AG04449 (cell line): ENCODE results near the gene BHLHE23.

Source experiments
- CTCF ChIA-PET: fragments of 350-600 bp; formaldehyde crosslinking; extraction: SDS; loops from one replicate; lab custom pipeline; 2021; ENCODE audit warnings: antibody characterized with exemption; lab: Yijun Ruan, JAX
- POLR2A ChIA-PET: fragments of 400-600, 350-600 bp; formaldehyde crosslinking; extraction: SDS; loops from one replicate; lab custom pipeline; 2020; ENCODE audit warnings: antibody characterized with exemption, inconsistent platforms; lab: Yijun Ruan, JAX
- DNase-seq: peaks from one replicate; pipeline ENCODE4 v3.0.0-alpha.2; 2010; ENCODE audit warnings: low read depth, low spot score
- H3K4me3 ChIP-seq: 2 replicates; pipeline ENCODE4 v1.5.1; 2011; ENCODE audit warnings: low read depth, mild to moderate bottlenecking, control low read depth, low read length
- TF ChIP-seq, protein P1 (sequence below): IDR thresholded peaks from one replicate; pipeline ENCODE4 v1.5.1; 2011; ENCODE audit warnings: mild to moderate bottlenecking, moderate library complexity, low read length, control low read depth, inconsistent platforms; ENCODE audit not compliant: insufficient read depth; ENCODE audit errors: missing control alignments

Gene BHLHE23

DNA sequence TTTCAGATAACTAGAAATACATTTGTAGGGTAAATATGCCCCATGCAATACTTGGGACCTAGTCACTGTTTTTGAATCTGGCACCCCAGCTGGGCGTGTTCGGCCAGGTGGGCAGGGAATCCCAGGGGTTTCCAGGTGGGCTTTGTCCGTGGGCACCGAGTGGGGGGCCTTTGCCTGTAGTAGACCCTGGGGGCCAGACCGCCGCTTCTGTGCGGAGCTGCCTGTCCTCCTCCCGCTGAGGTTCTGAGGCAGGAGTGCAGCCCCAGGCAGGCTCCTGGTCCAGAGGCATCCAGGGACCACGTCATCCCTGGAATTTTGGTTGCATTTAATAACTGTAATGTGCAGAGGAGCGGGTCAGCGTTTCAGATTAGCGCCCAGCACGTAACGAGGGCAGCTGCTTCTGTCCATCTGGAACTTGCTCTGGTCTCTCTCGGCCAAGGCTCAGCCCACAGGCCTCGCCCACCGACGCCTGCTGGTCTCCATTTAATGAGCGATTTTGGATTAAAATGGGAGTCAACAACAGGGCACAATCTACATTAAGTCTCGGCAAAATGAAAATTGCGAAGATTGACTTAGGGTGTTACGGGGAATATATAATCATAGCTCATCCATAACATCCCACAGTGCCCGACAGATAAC is 12.8 kb downstream of the BHLHE23 start:
- TF ChIP-seq, protein P1, sequence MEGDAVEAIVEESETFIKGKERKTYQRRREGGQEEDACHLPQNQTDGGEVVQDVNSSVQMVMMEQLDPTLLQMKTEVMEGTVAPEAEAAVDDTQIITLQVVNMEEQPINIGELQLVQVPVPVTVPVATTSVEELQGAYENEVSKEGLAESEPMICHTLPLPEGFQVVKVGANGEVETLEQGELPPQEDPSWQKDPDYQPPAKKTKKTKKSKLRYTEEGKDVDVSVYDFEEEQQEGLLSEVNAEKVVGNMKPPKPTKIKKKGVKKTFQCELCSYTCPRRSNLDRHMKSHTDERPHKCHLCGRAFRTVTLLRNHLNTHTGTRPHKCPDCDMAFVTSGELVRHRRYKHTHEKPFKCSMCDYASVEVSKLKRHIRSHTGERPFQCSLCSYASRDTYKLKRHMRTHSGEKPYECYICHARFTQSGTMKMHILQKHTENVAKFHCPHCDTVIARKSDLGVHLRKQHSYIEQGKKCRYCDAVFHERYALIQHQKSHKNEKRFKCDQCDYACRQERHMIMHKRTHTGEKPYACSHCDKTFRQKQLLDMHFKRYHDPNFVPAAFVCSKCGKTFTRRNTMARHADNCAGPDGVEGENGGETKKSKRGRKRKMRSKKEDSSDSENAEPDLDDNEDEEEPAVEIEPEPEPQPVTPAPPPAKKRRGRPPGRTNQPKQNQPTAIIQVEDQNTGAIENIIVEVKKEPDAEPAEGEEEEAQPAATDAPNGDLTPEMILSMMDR, result no peak
- CTCF ChIA-PET, result interaction anchor here (0.8 to 1.0 kb wide), 3 partner anchors 15 to 86 kb away, joined by 3 read pairs; no protein-coding TSS in a partner anchor
- POLR2A ChIA-PET, result no interaction called here
- H3K4me3 ChIP-seq, result no peak overlapping the region
- DNase-seq, result no peak

DNA sequence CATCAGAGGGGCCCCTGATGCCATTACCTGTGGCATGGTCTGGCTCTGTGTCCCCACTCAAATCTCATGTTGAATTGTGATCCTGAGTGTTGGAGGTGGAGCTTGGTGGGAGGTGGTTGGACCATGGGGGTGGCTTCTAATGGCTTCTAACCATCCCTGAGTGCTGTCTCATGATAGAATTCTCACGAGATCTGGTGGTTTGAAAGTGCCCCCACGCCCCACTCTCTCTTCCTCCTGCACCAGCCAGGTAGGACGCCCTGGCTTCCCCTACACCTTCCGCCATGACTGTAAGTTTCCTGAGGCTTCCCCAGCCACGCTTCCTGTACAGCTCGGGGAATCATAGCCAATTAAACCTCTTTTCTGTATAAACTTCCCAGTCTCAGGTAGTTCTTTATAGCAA is 14.9 kb downstream of the BHLHE23 start:
- ChIA-PET CTCF (interaction anchor here (1.1 to 2.0 kb wide), 3 partner anchors 10 to 17 kb away, joined by 3 to 8 read pairs (median 4); no protein-coding TSS in a partner anchor), POLR2A (no interaction called here)
- no peak for DNase-seq
- H3K4me3 ChIP-seq, result no peak overlapping the region
- TF ChIP-seq, protein P1, result no peak

DNA sequence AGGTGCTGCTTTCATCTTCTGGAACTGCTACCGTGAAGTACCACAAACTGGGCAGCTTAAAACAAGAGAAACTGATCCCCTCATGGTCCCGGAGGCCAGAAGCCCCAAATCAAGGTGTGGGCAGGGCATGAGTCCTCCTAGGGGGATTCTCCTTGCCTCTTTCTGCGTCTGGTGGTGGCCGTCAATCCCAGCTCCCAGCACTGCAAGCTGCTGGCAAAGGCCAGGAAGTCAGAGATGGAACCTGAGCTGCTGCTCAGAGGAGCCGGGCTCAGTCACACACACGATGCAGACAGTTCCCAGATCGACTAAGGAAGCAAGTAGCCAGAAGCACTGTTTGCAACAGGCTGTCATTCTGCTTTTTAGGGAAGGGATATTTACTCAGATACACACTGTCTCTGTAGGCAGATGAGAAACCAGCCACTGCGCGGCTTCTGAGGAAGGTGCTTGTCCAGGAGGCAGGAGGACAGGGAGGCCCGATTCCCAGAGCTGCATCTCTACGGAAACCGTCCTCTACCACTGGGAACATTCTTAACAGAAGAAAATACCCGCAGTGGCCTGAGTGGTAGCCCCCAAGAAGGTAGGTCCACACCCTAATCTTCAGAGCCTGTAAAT is 15.5 kb downstream of the BHLHE23 start:
- TF ChIP-seq, protein P1, result no peak
- no peak overlapping the region for H3K4me3 ChIP-seq
- POLR2A ChIA-PET, result no interaction called here
- CTCF ChIA-PET, result interaction anchor here (0.8 to 2.0 kb wide), 3 partner anchors 12 to 17 kb away, joined by 3 to 8 read pairs (median 4); no protein-coding TSS in a partner anchor
- DNase-seq, result no peak

DNA sequence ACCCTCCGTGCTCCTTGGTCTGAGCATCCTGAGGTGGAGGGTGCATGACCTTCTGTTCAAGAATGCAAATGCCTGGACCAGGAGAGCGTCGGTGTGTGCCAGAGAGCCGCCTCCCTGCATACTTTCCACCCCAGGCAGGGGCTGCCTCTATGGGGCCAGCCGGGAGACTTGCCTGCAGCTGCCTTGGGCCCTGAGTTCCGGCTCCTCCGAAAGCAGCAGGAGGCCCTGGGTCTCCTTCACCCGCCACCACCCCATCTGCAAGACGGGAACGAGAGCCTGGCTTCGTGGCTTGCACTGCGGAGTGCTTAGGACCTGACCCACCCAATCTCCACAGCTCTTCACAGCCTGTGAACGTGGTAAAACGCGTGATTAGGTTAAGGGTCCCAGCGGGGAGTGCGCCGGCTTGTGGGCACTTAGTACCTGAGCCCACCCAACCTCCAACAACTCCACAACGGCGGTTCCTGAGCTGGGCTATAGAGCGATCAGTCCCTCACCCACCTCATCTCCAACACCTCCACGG is 16.4 kb downstream of the BHLHE23 start:
- TF ChIP-seq, protein P1, result no peak
- H3K4me3 ChIP-seq, result no peak overlapping the region
- no peak for DNase-seq
- POLR2A ChIA-PET, result no interaction called here
- CTCF ChIA-PET, result interaction anchor here (0.8 kb wide), 1 partner anchor 13 kb away, joined by 3 read pairs; no protein-coding TSS in a partner anchor

DNA sequence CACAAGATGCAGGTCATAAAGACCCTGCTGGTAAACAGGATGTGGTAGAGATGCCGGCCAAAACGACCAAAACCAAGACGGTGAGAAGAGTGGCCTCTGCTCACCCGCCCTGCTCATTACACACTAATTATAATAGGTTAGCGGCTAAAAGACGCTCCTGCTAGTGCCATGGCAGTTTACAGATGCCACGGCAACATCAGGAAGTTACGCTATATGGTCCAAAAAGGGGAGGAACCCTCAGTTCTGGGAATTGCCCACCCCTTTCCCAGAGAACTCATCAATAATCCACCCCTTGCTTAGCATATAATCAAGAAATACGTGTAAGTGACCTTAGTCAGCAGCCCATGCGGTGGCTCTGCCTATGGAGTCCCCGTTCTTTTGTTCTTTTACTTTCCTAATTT is 17.6 kb downstream of the BHLHE23 start:
- no peak overlapping the region for H3K4me3 ChIP-seq
- TF ChIP-seq, protein P1, result no peak
- DNase-seq, result no peak
- POLR2A ChIA-PET, result no interaction called here
- CTCF ChIA-PET, result interaction anchor here (2.7 kb wide), 1 partner anchor 20 kb away, joined by 8 read pairs; no protein-coding TSS in a partner anchor

DNA sequence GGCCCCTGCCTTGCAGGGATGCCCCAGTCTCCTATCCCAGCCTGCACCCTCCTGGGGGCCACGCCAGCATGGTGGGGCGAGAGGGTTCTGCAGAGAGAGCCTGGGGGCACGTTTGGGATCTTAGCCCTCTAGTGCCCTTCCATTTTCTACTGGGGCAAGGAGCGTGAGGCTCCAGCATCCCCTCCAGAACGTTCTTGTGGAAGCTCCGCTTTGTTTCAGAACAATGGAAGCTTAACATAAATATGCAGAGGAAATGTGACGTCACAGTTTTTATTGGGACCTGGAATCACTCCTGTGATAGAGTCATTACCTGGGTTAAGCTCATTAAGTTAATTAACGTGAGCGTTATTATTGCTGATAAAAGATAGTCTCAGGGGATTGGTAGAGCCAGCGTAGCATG is 19.6 kb downstream of the BHLHE23 start:
- TF ChIP-seq, protein P1, result no peak
- H3K4me3 ChIP-seq, result no peak overlapping the region
- ChIA-PET CTCF (interaction anchor here (1.0 to 2.7 kb wide), 2 partner anchors 14 to 22 kb away, joined by 8 read pairs; no protein-coding TSS in a partner anchor), POLR2A (no interaction called here)
- DNase-seq, result no peak
